NCI-H1092 treated with DMSO at 0.1 percent for 48 hours (cell line): ENCODE results near the gene TNNI3.

Experiments
- DNase-seq: peaks from one replicate; lab custom pipeline; 2025; lab: John Stamatoyannopoulos, UW

The TNNI3 gene

DNA sequence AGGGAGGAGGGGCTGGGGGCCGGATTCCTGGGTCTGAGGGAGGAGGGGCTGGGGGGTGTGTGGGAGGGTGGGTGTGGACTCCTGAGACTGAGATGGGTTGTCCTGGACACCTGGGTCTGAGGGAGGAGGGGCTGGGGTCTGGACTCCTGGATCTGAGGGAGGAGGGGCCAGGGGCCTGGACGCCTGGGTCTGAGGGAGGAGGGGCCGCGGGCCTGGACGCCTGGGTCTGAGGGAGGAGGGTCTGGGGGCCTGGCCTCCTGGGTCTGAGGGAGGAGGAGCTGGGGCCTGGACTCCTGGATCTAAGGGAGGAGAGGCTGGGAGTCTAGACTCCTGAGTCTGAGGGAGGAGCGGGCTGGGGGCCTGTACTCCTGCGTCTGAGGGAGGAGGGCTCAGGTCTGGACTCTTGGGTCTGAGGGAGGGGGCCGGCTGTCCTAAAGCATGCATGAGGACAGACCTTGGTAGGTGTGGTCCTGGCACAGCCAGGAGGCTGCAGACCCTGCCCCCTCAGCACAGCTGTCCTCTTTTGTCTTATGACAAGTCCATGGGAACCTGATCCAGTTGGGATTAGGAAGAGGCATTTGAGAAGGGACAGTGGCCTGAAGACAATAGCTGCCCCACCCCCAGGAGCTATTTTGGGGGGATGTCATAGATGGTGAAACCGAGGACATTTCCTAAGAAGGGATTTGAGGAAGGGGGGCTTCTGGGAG, 9.8 kb downstream of the TNNI3 start:
- no peak for DNase-seq

DNA sequence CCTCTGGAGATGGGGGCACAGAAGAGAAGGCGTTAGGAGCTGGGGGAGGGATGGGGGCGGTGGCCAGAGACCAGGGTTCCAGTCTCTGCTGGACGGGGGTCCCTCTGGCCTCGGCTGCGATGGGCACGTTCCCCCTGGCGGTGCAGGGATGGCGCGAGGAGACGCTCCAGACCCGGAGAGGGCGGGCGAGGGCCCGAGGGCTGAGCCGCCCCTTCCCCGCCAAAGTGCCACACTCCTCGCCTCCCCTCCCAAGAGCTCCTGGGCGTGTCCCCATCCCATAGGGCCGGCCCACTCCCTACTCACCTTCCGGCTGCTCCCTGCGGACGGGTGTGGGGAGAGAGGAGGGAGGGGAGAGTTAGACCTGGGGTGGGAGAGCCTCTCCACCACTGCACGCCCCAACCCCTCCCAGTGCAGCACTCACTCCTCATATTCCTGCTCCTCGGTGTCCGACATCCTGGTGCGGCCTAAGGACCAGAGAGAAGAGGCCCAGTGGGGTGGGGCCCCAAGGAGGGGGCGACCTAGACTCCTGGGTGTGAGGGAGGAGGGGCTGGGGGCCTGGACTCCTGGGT, 10.7 kb downstream of the TNNI3 start:
- no peak for DNase-seq

DNA sequence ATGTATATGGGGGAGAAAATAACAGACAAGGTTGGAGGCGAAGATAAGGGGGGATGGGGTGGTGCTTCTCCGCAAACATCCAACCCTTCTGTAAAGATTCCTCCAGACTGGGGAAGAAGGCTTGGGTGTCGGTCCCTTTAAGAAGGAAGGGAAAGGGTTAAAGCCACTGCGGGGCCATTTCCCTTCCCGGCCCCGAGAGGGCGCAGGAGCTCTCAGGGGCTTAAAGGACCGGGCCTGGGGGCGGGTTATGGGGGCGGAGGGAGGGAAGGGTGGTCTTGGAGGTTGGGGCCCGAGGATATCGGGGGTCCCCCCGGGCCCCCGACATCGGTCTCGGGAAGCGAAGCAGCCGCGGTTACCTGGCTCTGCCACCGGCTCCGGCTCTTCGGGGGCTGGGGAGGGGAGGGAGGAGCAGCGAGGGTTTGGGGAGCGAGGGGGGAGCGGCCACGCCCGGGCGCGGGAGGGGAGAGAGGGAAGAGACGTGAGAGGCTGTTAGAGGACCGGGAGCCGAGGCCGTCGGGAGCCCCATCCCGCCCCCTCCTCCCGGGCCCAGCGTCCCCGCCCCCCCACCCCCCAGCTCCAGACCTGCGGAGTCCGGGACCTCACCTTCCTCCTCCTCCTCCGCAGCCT, 11.3 kb downstream of the TNNI3 start:
- DNase-seq = no peak

DNA sequence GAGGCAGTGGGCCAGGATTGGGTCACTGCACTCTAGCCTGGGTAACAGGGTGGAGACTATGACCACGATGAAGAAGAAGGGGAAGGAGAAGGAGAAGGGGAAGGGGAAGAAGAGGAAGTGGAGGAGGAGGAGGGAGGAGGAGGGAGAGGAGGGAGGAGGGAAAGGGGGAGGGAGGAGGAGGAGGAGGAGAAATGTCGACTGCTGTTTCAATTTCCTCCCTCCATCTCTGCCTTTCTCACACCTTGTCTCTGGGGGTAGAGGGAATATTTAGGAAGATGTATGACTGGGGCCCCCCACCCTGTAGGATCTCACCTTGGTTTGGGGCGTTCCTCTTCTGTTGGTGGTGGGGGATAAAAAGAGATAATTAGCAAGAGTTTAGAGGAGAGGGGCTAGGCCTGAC, 12.3 kb downstream of the TNNI3 start:
- DNase-seq = no peak

DNA sequence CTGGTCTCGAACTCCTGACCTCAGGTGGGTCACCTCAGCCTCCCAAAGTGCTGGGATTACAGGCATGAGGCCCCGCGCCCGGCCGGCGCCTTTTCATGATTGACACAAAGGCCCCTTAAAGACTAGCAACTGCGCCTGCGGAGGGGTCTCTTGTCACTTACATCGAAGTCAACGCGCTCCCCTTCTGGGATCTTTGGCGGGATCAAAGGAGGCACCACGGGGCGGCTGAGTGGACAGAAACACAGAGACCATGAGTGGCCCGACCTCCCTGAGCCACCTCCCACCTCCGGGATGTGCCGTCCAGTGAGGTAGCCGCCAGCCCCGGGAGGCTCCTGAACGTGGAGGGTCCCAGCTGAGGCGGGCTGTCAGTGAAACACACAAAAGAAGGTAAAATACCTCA, 15.8 kb downstream of the TNNI3 start:
- no peak for DNase-seq

DNA sequence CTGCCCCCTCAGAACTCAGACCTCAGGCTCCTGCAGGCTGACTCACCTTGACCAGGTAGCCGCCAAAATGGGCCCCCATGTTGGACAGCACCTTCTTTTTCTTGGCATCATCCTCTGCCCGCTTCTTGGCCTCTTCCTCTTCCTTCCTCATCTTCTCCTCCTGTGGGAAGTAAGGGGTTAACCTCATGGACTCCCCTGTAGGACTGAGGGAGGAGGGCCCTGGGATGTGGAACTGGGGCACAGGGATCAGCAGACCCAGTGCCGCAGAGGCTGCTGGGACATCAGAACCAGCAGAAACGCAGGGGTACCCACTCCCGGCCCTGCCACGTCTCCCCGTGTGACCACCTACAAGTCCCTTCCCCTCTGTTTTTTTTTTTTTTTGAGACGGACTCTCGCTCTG, 19.6 kb downstream of the TNNI3 start:
- DNase-seq = no peak

DNA sequence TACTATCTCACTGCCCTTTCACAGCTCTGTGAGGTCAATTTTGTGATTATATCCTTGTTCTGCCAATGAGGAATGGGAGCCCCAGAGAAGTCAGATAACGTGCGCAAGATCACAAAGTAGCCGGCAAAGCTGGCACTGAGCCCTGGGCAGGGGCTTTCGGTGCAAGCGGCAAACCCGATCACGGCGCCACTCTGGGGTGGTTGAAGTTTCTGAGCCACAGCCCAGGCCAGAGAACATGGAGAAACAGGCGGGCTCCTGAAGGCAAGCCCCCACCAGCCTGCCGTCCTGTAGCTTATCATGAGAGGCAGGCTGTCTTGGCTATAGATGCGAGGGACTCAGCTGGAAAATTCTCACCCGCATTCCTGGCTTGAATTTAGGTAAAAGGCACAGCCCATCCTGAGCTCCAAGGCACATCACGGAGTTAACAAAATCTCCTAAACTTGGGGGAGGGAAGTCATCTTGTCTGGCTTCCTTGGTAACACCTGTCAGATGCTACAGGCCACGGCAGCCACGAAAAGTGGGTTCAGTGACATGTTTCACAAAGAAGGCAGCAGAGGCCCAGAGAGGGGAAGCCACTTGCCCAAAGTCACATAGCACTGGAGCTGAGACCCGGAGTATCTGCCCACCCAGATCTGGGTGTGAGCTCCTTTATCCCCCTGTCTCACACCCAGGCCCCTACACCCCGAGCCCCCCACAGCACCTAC, 21.0 kb downstream of the TNNI3 start:
- no peak for DNase-seq

DNA sequence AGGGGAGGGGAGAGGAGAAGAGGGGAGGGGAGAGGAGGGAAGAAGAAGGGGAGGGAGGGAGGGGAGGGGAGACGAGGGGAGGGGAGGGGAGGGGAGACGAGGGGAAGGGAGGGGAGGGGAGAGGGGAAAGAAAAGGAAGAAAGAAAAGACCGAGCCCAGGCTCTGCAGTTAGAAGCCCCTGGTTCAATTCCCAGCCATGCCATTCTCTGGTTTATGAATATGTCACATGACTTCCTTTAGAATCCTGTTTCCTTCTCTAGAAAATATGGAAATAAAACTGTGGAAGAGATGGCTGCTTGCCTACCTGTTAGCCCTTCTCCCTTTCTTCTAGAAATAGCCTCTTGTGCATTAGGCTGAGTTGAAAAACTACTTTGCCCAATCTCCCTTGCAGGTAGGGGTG, 22.8 kb downstream of the TNNI3 start:
- DNase-seq = no peak

DNA sequence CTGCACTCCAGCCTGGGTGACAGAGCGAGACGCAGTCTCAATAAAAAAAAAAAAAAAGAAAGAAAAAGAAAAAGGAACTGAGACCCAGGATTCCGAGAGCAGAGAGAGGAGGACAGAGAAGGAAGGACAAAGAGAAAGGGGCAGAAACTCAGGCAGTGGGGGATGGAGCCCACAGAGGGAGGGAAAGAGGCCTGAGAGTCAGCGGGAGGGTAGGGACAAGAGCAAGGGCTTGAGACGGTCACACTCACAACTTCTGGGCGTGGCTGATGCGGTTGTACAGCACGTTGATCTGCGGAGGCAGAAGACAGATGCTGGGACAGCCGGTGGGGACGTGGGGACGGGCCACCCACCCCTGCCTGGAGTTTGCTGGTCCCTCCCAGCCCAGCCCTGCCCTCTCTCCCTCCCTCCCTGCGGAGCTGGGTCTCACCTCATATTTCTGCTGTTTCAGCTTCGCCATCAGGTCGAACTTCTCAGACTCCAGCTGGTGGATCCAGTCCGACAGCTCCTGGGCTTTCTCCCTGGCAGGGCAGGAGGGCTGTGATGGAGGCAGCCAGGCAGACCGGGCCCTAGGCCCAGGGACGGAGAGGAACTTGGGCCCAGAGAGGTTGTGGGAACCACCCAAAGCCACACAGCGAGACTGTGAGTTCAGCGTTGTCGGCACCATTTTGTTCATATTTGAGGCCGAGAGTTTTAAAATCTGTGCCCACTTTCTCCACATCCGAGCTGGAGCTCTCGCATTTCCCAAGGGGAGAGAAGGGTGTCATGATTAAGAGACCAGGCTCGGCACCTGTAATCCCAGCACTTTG, 23.7 kb downstream of the TNNI3 start:
- no peak for DNase-seq

DNA sequence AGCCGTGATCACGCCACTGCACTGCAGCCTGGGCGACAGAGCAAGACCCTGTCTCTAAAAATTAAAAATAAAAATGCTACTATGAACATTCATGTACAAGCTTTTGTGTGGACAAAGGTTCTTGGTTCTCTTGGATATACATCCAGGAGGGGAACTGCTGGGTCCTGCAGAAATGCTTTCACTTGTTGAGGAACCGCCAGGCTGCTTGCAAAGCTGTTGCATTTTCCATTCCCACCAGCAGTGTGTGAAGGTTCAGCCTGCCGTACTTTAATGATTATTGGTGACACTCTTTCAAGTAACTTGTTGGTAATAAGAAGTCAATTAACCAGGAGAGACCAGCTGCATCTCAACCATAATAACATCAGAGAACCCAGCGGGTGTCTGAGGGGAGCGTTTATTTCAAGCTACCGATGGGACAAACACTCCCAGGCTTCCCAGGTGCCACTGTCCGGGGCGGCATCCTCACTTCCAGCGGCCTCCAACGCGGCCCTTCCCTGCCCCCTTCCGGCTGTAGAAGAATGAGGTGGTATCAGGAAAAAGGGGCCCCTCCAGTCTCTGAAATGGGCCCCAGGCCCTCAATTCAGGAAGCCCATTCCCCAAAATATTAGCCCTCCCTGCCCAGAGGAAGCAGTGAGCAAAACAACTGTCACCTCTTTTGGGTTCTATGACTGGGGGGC, 24.9 kb downstream of the TNNI3 start:
- no peak for DNase-seq

DNA sequence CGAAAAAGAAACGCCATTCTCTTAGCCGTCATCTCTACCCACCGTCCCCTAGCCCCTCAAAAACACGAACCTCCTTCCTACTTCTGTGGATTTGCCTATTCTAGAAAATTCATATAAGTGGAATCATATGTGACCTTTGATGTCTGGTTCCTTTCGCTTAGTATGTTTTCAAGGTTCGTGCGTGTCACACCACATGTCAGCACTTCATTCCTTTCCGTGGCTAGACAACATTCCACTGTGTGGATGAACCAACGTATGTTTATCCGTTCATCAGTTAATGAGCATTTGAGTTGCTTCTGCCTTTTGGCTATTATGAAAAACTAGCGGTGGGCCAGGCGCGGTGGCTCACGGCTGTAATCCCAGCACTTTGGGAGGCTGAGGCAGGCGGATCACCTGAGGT, 26.1 kb downstream of the TNNI3 start:
- no peak for DNase-seq

DNA sequence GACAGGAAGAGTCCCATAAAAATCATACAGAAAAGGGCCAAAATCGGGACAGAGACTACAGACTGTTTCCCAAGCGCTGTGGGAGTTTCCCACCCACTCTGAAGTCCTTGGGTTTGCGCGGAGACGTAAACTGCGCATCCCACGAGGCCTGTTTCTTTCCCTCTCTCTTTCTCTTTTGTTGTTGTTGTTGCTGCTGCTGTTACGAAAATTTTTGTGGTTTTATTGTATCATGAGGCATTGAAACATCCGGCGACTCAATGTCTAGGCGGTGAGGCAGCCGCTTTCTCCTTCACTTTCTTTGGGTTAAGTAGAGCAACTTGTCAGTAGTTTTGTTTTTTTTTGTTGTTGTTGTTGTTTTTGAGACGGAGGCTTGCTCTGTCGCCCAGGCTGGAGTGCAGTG, 38.5 kb downstream of the TNNI3 start:
- DNase-seq = no peak

DNA sequence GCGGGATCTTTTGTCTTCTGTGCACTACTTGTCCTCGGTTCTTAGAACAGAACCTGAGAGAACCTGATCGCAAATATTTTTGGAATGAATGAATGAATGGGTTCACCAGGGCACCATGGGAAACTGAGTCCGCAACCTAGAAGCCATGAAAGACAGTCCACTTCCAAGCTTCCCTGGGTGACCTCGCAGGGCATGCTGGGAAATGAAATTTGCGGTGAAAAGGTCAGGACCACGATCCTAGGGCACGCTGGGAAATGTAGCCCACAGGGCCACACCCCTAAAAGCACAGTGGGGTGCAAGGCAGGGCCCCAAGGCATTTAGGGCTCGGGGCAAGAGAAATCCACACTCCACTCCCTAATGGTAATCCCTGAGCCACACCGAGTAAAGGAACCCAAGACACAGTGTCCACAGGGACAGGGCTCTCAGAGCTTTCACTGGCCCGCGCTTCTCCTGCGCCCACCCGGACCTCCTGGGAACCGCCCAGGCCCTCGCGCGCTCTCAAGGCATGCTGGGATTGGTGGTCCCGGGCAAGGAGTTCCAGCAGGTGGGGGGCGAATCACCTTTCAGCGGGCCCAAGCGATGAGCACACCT, 39.0 kb downstream of the TNNI3 start:
- DNase-seq = no peak

DNA sequence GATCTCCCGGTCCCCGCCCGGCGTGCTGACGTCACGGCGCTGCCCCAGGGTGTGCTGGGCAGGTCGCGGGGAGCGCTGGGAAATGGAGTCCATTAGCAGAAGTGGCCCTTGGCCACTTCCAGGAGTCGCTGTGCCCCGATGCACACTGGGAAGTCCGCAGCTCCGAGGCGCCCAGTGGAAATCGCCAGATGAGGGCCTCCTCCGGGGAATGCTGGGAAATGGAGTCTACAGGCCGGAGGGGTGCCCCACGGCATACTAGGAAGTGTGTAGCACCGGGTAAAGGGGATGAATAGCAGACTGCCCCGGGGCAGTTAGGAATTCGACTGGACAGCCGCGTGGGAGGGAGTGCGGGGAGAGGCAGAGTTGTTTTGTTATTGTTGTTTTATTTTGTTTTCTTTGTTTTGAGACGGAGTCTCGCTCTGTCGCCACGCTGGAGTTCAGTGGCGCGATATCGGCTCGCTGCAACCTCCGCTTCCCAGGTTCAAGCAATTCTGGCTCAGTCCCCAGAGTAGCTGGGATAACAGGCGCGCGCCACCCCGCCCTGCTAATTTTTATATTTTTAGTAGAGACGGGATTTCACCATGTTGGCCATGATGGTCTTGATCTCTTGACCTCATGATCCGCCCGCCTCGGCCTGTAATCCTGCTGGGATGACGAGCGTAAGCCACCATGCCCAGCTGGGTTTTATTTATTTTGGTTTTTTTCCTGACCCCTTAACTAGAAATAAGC, 39.7 kb downstream of the TNNI3 start:
- peak; percentile 94 for DNase-seq

DNA sequence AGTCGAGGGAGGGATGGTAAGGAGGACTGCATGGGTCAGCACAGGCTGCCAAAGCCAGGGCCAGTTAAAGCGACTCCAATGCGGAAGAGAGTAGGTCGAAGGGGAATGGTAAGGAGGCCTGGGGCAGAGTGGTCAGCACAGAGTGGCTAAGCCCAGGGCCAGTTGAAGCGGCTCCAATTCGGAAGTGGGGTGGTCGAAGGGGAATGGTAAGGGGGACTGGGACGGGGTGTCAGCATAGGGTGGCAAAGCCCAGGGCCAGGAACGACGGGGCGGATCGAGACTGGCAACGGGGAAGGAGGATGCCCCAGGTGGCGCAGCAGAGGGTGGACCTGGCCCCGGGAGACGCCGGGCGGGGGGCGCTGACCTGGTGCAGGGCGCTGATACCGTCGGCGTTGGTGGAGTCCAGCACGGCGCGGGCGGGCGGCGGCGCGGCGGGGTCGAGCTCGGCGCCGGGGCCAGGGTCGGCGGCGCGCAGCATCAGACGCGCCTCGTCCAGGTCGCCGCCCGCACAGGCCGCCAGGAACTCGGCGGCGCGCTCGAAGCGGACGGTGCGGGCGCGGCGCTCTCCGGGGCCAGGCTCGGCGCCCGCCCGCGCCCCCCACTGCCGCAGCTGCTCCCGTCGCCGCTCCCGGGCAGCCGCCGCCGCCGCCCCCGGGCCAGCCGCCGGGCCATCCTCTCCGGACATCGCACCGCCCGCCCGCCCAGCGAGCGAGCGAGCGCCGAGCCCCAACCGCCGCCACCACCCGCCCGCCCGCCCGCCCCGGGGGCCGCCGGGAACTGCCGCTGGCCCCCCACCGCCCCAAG, 40.5 kb downstream of the TNNI3 start, which contains the start of gene PPP1R12C:
TSS of gene PPP1R12C (minus strand) at position 779 of the 804 bp plus-strand sequence. CDS start at position 685, 94 bp downstream.
- no peak for DNase-seq

DNA sequence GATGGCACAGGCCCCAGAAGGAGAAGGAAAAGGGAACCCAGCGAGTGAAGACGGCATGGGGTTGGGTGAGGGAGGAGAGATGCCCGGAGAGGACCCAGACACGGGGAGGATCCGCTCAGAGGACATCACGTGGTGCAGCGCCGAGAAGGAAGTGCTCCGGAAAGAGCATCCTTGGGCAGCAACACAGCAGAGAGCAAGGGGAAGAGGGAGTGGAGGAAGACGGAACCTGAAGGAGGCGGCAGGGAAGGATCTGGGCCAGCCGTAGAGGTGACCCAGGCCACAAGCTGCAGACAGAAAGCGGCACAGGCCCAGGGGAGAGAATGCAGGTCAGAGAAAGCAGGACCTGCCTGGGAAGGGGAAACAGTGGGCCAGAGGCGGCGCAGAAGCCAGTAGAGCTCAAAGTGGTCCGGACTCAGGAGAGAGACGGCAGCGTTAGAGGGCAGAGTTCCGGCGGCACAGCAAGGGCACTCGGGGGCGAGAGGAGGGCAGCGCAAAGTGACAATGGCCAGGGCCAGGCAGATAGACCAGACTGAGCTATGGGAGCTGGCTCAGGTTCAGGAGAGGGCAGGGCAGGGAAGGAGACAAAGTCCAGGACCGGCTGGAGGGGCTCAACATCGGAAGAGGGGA, 41.2 kb downstream of the TNNI3 start:
- DNase-seq = no peak

DNA sequence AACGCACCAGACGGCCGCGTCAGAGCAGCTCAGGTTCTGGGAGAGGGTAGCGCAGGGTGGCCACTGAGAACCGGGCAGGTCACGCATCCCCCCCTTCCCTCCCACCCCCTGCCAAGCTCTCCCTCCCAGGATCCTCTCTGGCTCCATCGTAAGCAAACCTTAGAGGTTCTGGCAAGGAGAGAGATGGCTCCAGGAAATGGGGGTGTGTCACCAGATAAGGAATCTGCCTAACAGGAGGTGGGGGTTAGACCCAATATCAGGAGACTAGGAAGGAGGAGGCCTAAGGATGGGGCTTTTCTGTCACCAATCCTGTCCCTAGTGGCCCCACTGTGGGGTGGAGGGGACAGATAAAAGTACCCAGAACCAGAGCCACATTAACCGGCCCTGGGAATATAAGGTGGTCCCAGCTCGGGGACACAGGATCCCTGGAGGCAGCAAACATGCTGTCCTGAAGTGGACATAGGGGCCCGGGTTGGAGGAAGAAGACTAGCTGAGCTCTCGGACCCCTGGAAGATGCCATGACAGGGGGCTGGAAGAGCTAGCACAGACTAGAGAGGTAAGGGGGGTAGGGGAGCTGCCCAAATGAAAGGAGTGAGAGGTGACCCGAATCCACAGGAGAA, 42.0 kb downstream of the TNNI3 start:
- DNase-seq = no peak

DNA sequence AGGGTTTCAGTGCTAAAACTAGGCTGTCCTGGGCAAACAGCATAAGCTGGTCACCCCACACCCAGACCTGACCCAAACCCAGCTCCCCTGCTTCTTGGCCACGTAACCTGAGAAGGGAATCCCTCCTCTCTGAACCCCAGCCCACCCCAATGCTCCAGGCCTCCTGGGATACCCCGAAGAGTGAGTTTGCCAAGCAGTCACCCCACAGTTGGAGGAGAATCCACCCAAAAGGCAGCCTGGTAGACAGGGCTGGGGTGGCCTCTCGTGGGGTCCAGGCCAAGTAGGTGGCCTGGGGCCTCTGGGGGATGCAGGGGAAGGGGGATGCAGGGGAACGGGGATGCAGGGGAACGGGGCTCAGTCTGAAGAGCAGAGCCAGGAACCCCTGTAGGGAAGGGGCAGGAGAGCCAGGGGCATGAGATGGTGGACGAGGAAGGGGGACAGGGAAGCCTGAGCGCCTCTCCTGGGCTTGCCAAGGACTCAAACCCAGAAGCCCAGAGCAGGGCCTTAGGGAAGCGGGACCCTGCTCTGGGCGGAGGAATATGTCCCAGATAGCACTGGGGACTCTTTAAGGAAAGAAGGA, 42.9 kb downstream of the TNNI3 start:
- DNase-seq = no peak
